IMR-90 (cell line): ENCODE measurements around the gene PTPRK. TPM values are rescaled to one million over a fixed set of nuclear protein-coding genes. Genes with fewer than 3 reads are reported as not detected.

Experiments
- ATAC-seq: fragments of 200-7000 bp; cut with Tn5 transposase; 2 replicates; pipeline ENCODE4 v1.9.1; 2020; ENCODE audit warnings: low read depth, mild to moderate bottlenecking, moderate library complexity
- BruUV-seq: library from RNA; stranded (reverse); fragments of 400-500 nt; replicated peaks from 2 replicates; lab custom pipeline; 2021; lab: Mats Ljungman, UMichigan
- CTCF ChIA-PET: fragments of 300-600 bp; formaldehyde crosslinking; extraction: SDS; loops from one replicate; lab custom pipeline; 2021; ENCODE audit warnings: antibody characterized with exemption; lab: Yijun Ruan, JAX
- POLR2A ChIA-PET: fragments of 300-600 bp; sonication (Branson Sonifier 250); formaldehyde crosslinking; loops from one replicate; lab custom pipeline; 2022; ENCODE audit warnings: antibody characterized with exemption; ENCODE audit not compliant: unreplicated experiment; lab: Charles Lee
- DNase-seq: peaks from one replicate; pipeline ENCODE4 v3.0.0; 2013
- H2AFZ ChIP-seq: replicated peaks from 2 replicates; pipeline ENCODE3; 2013; ENCODE audit warnings: low read length, mild to moderate bottlenecking; ENCODE audit not compliant: poor library complexity
- H2AK5ac ChIP-seq: 2 replicates; pipeline ENCODE4 v1.6.1; 2013; ENCODE audit warnings: low read depth, low read length, inconsistent platforms
- H2AK9ac ChIP-seq: replicated peaks from 2 replicates; pipeline ENCODE3; 2013; ENCODE audit warnings: mild to moderate bottlenecking, low read depth, low read length, moderate library complexity; ENCODE audit not compliant: poor library complexity
- H2BK120ac ChIP-seq: 2 replicates; pipeline ENCODE4 v1.6.1; 2013; ENCODE audit warnings: low read depth, low read length, inconsistent platforms
- H2BK15ac ChIP-seq: 3 replicates; pipeline ENCODE4 v1.6.1; 2013; ENCODE audit warnings: low read depth, low read length, inconsistent platforms
- H2BK20ac ChIP-seq: 2 replicates; pipeline ENCODE4 v1.6.1; 2013; ENCODE audit warnings: low read depth, mild to moderate bottlenecking, inconsistent platforms, low read length, moderate library complexity
- H2BK5ac ChIP-seq: 2 replicates; pipeline ENCODE4 v1.6.1; 2013; ENCODE audit warnings: mild to moderate bottlenecking, low read depth, low read length, inconsistent platforms; ENCODE audit not compliant: poor library complexity, severe bottlenecking
- H3K14ac ChIP-seq: replicated peaks from 2 replicates; pipeline ENCODE4 v1.6.1; 2013; ENCODE audit warnings: low read depth, low read length, inconsistent platforms
- H3K18ac ChIP-seq: 2 replicates; pipeline ENCODE4 v1.6.1; 2013; ENCODE audit warnings: low read depth, low read length, control low read depth
- H3K23ac ChIP-seq: 2 replicates; pipeline ENCODE4 v1.6.1; 2013; ENCODE audit warnings: low read depth, low read length, inconsistent platforms
- H3K27ac ChIP-seq: 2 replicates; pipeline ENCODE4 v1.5.1; 2013; ENCODE audit warnings: mild to moderate bottlenecking, control low read depth, low read length; ENCODE audit not compliant: insufficient read depth
- H3K27me3 ChIP-seq: 2 replicates; pipeline ENCODE4 v1.6.1; 2013; ENCODE audit warnings: low read length; ENCODE audit not compliant: control insufficient read depth, insufficient read depth
- H3K36me3 ChIP-seq: 2 replicates; pipeline ENCODE4 v1.6.1; 2013; ENCODE audit warnings: low read length, mixed read lengths; ENCODE audit not compliant: control insufficient read depth, insufficient read depth
- H3K4ac ChIP-seq: 2 replicates; pipeline ENCODE4 v1.6.1; 2013; ENCODE audit warnings: low read depth, low read length, inconsistent platforms
- H3K4me1 ChIP-seq: 2 replicates; pipeline ENCODE4 v1.6.1; 2013; ENCODE audit warnings: low read length, mixed read lengths; ENCODE audit not compliant: control insufficient read depth, insufficient read depth
- H3K4me2 ChIP-seq: 2 replicates; pipeline ENCODE4 v1.6.1; 2013; ENCODE audit warnings: low read depth, mild to moderate bottlenecking, control low read depth, low read length, moderate library complexity
- H3K4me3 ChIP-seq: 2 replicates; pipeline ENCODE4 v1.5.1; 2013; ENCODE audit warnings: low read depth, mild to moderate bottlenecking, control low read depth, low read length, moderate library complexity; ENCODE audit not compliant: insufficient read depth
- H3K56ac ChIP-seq: 2 replicates; pipeline ENCODE4 v1.6.1; 2013; ENCODE audit warnings: low read length, inconsistent platforms; ENCODE audit not compliant: insufficient read depth; ENCODE audit errors: extremely low read depth
- H3K79me1 ChIP-seq, 2 experiments: 2 replicates each; pipeline ENCODE4 v1.6.1; 2013; ENCODE audit warnings: low read length in 2 of 2, inconsistent platforms in 1 of 2, low read depth in 1 of 2
- H3K9ac ChIP-seq: 2 replicates; pipeline ENCODE4 v1.6.1; 2013; ENCODE audit warnings: low read depth, low read length, control low read depth
- H3K9me1 ChIP-seq: 2 replicates; pipeline ENCODE4 v1.6.1; 2013; ENCODE audit warnings: low read length, inconsistent platforms; ENCODE audit not compliant: insufficient read depth
- H3K9me3 ChIP-seq: 2 replicates; pipeline ENCODE4 v1.6.1; 2013; ENCODE audit warnings: low read length; ENCODE audit not compliant: control insufficient read depth, insufficient read depth
- H4K20me1 ChIP-seq: 2 replicates; pipeline ENCODE4 v1.6.1; 2013; ENCODE audit warnings: low read length, inconsistent platforms; ENCODE audit not compliant: insufficient read depth
- H4K5ac ChIP-seq: 2 replicates; pipeline ENCODE4 v1.6.1; 2013; ENCODE audit warnings: mild to moderate bottlenecking, low read depth, low read length, control low read depth
- H4K8ac ChIP-seq, 2 experiments: 2 replicates each; pipeline ENCODE4 v1.6.1; 2013; ENCODE audit warnings: low read depth in 2 of 2, low read length in 2 of 2, control low read depth in 1 of 2, inconsistent platforms in 1 of 2
- H4K91ac ChIP-seq: 2 replicates; pipeline ENCODE4 v1.6.1; 2013; ENCODE audit warnings: low read depth, low read length, inconsistent platforms; ENCODE audit not compliant: insufficient read depth
- CHD1 ChIP-seq: IDR thresholded peaks from 2 replicates; pipeline ENCODE4 v1.6.1; 2012; ENCODE audit warnings: low read depth, low read length, improper control_type of control experiment
- FOS ChIP-seq: fragments of 150-350 bp; IDR thresholded peaks from 2 replicates; pipeline ENCODE4 v1.6.1; 2016; ENCODE audit warnings: low read depth, low read length
- MAZ ChIP-seq: IDR thresholded peaks from 2 replicates; pipeline ENCODE4 v1.6.1; 2012; ENCODE audit warnings: low read depth, mild to moderate bottlenecking, low read length, improper control_type of control experiment, moderate library complexity, borderline replicate concordance
- NFE2L2 ChIP-seq: fragments of 150-350 bp; IDR thresholded peaks from 2 replicates; pipeline ENCODE4 v1.6.1; 2016; ENCODE audit warnings: low read depth, mild to moderate bottlenecking, low read length
- SMC3 ChIP-seq: fragments of 150-350 bp; IDR thresholded peaks from 2 replicates; pipeline ENCODE4 v1.6.1; 2016; ENCODE audit warnings: low read depth, mild to moderate bottlenecking, antibody characterized with exemption, low read length, moderate library complexity
- WGBS, 2 experiments: methylation state at CpG; one replicate each; pipeline versions ENCODE4 v1.1.5 to v1.1.7; 2013; ENCODE audit warnings: missing lambda C conversion rate in 2 of 2; ENCODE audit not compliant: insufficient read length in 1 of 2; ENCODE audit errors: extremely low coverage in 2 of 2; 5-methylcytosine and 5-hydroxymethylcytosine counted together
- dilution Hi-C: fragments of 300-500 bp; cut with HindIII; formaldehyde crosslinking; loops from one replicate; pipeline ENCODE4 v1.14.3; 2018; ENCODE audit warnings: low sequenced_read_pairs; ENCODE audit not compliant: unreplicated experiment
- in situ Hi-C: fragments of 300-500 bp; cut with MboI; formaldehyde crosslinking; loops from 3 replicates; pipeline ENCODE4 v1.14.3; 2019; ENCODE audit warnings: low sequenced_read_pairs, inconsistent platforms, mixed read lengths
- intact Hi-C: fragments of 100-400 bp; cut with micrococcal nuclease; formaldehyde crosslinking; loops from 2 replicates; pipeline ENCODE4 v1.10.0; 2022
- polyA plus RNA-seq, 3 experiments: library from polyadenylated mRNA; depleted of rRNA; stranded (reverse); fragments of >200 nt; gene quantifications; 2 replicates each; pipeline ENCODE4 v1.2.3, GENCODE V29; 2012; ENCODE audit warnings: low replicate concordance in 1 of 3
- total RNA-seq: library from RNA; depleted of rRNA; stranded (reverse); fragments of >200 nt; gene quantifications from 2 replicates; pipeline ENCODE4 v1.2.3, GENCODE V29; 2012
- TF ChIP-seq, protein P1 (sequence below): fragments of 150-350 bp; IDR thresholded peaks from 2 replicates; pipeline ENCODE4 v1.6.1; 2016; ENCODE audit warnings: low read depth, mild to moderate bottlenecking, low read length, moderate library complexity, borderline replicate concordance
- TF ChIP-seq, protein P2 (sequence below): fragments of 150-350 bp; IDR thresholded peaks from 2 replicates; pipeline ENCODE4 v1.6.1; 2017; ENCODE audit warnings: mild to moderate bottlenecking, antibody characterized with exemption, low read length, low read depth

Gene PTPRK
- total and polyA plus RNA-seq, 2 of the 4 experiments (the other 2 are of a cell fraction) = 18.0 to 80.8 TPM

DNA sequence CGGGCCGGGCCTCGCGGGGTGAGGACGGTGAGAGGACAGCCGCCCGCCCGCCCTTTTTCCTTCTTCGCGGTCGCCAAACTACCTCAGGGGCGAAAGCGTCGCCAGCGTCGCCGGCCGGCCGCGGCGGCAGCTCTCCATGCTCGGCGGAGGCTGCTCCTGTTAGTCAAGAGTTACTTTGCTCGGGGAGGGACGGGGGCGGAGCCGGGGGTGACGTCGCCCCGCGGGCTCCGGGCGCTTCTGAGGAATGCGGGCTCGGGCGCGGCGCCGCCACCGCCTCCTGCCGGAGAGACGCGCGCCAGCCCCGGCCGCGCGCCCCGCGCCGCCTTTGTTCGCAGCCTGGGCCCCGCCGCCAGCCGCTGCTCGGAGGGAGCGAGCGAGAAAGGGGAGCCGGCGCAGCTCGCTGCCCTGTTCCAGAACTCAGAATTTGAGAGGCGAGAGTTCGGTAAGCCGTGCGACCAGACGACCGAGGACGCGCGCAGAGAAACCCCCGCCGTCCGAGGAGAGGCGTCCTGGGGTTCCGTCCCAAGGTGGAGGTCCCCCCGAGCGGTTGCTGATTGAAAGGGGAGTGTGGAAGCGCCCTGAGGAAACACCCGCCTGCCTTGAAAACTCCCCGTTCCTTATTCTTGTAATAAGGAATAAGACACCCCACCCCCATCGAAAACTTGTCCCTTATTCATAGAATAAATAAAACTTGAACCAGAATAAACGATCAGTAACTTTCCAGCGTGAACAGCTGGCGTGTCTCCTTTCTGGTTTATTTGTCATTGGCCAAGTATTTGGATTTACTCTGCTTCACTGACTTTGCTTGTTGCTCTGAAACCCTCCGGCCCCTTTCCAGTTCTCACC is at the start of gene PTPRK (continued):
- TF ChIP-seq MAZ (peak; percentile 62; the same call in 1 of the 2 replicates), SMC3 (peak; percentile 55)
- TF ChIP-seq, protein P1, sequence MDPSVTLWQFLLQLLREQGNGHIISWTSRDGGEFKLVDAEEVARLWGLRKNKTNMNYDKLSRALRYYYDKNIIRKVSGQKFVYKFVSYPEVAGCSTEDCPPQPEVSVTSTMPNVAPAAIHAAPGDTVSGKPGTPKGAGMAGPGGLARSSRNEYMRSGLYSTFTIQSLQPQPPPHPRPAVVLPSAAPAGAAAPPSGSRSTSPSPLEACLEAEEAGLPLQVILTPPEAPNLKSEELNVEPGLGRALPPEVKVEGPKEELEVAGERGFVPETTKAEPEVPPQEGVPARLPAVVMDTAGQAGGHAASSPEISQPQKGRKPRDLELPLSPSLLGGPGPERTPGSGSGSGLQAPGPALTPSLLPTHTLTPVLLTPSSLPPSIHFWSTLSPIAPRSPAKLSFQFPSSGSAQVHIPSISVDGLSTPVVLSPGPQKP = no peak

DNA sequence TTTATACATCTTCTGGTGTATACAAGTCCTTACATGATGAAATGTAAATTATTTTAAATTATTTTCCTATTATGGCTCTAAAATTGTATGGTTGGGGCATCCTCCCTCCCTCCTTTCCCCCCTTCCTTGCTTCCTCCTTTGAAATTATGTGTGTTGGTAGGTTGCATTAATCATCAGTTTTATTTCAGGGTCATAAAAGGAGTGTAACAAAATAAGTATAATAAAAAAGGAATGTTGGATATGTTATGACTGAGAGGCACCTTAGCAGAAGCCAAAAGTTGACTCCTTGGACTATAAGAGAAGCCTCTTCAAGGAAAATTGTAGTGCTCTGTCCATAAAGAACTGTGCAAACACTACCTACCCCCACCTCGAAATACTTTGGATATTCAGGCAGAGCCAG is 46.6 kb upstream of the PTPRK start:
- H3K18ac ChIP-seq = no peak overlapping the region
- no peak overlapping the region for H2AK9ac ChIP-seq
- no peaks in the 10 kb centered on the region for H3K9me3 ChIP-seq
- H4K91ac ChIP-seq = no peak overlapping the region
- H2BK20ac ChIP-seq = no peak overlapping the region
- in situ Hi-C loops = no loop called here
- H4K8ac ChIP-seq = no peak overlapping the region
- no peak overlapping the region for H3K56ac ChIP-seq
- CTCF ChIA-PET = no interaction called here
- no peak overlapping the region for H2BK15ac ChIP-seq
- no peak overlapping the region for H3K23ac ChIP-seq
- no peak overlapping the region for H3K9ac ChIP-seq
- no peaks in the 10 kb centered on the region for H3K79me1 ChIP-seq
- no peak overlapping the region for H2BK5ac ChIP-seq
- no peak overlapping the region for H3K14ac ChIP-seq
- no peaks in the 10 kb centered on the region for H4K20me1 ChIP-seq
- H3K4me2 ChIP-seq = no peak overlapping the region
- TF ChIP-seq MAZ (no peak), SMC3 (no peak), CHD1 (no peak), NFE2L2 (no peak), FOS (no peak)
- TF ChIP-seq, protein P2, sequence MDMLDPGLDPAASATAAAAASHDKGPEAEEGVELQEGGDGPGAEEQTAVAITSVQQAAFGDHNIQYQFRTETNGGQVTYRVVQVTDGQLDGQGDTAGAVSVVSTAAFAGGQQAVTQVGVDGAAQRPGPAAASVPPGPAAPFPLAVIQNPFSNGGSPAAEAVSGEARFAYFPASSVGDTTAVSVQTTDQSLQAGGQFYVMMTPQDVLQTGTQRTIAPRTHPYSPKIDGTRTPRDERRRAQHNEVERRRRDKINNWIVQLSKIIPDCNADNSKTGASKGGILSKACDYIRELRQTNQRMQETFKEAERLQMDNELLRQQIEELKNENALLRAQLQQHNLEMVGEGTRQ = no peak
- POLR2A ChIA-PET = no interaction called here
- no CpG with 5 or more reads among the region's 1 CpG for WGBS, 2 experiments
- no peak overlapping the region for H3K27ac ChIP-seq
- H3K4me3 ChIP-seq = no peak overlapping the region
- H3K9me1 ChIP-seq = 0 out of 2 replicates have a peak, but pooled peaks cover 2% of the 10 kb centered on the region
- H3K27me3 ChIP-seq = no peaks in the 10 kb centered on the region
- H2AFZ ChIP-seq = no peak overlapping the region
- H3K36me3 ChIP-seq = no peaks in the 10 kb centered on the region
- ATAC-seq (no peak), DNase-seq (no peak)
- H2BK120ac ChIP-seq = no peak overlapping the region; the same call in 1 of the 2 replicates
- dilution Hi-C loops = no loop called here
- intact Hi-C loops = no loop called here
- H2AK5ac ChIP-seq = no peak overlapping the region
- H3K4ac ChIP-seq = no peak overlapping the region
- no TSS peak for BruUV-seq
- H4K5ac ChIP-seq = no peak overlapping the region; the same call in 1 of the 2 replicates
- peaks cover 3% of the 10 kb centered on the region for H3K4me1 ChIP-seq
